Measurements from ENCODE around the gene NEIL3. TPM values are rescaled to one million over a fixed set of nuclear protein-coding genes. Genes with fewer than 3 reads are reported as not detected.

NEIL3 gene
- total RNA-seq, 1 donor from 2014 or later: 1.4 TPM

DNA sequence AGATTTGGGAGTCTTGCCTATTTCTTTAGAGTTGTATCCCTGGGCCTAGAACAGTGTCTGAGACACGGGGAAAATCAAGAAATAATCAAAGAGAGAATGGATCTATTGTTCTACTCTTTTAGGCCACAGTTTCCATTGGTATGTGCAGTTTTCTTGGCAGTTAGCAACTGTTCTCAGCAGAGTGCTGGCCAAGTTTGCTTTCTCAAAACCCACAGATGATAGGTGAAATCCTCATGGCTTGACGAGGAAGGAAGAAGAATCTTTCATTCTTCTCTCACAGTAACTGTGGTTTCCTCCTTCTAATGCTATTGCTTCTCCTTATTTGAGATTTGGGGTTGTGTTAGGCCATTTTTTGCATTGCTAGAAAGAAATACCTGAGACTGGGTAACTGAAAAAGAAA lies 90.4 kb downstream of the NEIL3 start:
- no peak overlapping the region for H3K27ac Mint-ChIP-seq (ENCODE audit: unreplicated experiment)
- TF ChIP-seq, protein P1, sequence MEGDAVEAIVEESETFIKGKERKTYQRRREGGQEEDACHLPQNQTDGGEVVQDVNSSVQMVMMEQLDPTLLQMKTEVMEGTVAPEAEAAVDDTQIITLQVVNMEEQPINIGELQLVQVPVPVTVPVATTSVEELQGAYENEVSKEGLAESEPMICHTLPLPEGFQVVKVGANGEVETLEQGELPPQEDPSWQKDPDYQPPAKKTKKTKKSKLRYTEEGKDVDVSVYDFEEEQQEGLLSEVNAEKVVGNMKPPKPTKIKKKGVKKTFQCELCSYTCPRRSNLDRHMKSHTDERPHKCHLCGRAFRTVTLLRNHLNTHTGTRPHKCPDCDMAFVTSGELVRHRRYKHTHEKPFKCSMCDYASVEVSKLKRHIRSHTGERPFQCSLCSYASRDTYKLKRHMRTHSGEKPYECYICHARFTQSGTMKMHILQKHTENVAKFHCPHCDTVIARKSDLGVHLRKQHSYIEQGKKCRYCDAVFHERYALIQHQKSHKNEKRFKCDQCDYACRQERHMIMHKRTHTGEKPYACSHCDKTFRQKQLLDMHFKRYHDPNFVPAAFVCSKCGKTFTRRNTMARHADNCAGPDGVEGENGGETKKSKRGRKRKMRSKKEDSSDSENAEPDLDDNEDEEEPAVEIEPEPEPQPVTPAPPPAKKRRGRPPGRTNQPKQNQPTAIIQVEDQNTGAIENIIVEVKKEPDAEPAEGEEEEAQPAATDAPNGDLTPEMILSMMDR (IDR thresholded peaks at IDR 0.05; ENCODE audit: partially characterized antibody, unreplicated experiment): no peak
- H3K27me3 Mint-ChIP-seq (ENCODE audit: unreplicated experiment): no peaks in the 10 kb centered on the region
- peaks cover 2% of the 10 kb centered on the region for H3K9me3 Mint-ChIP-seq (ENCODE audit: unreplicated experiment)
- H3K4me1 Mint-ChIP-seq (ENCODE audit: low read depth, unreplicated experiment): no peaks in the 10 kb centered on the region
- no peak overlapping the region for H3K4me3 Mint-ChIP-seq (ENCODE audit: unreplicated experiment)
- no peaks in the 10 kb centered on the region for H3K36me3 Mint-ChIP-seq (ENCODE audit: unreplicated experiment)
- DNase-seq: no peak

DNA sequence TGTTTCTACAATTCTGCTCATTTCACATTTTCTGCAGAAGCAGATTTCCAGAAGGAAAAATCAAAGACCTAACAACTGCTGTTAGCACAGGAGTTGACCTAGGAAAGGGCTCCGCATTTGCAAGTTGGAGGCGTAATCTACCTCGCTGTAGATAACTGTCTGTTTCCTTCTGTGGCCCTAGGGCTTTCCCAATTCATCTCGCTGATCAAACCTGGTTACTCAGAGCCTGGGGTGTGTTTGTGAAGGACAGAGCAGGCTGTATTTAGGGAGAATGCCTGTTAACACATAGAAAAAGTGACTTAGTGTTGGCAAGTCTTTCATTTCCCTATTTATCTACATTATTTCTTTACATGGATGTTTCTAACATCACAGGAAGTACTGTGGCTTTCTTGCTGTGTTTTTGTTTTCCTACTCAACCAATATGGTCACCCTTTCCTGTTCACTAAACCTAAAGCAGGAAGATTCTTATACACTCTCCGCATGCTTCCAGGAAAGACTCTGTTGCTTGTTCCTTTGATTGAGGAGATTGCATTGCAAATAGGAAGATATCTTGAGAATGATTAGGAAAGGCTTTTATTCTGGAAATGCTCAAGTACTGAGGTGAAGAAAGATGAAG lies 92.1 kb downstream of the NEIL3 start:
- H3K4me1 Mint-ChIP-seq (ENCODE audit: low read depth, unreplicated experiment): no peaks in the 10 kb centered on the region
- DNase-seq: no peak
- H3K9me3 Mint-ChIP-seq (ENCODE audit: unreplicated experiment): peaks cover 2% of the 10 kb centered on the region
- TF ChIP-seq, protein P1 (IDR thresholded peaks at IDR 0.05; ENCODE audit: partially characterized antibody, unreplicated experiment): no peak
- H3K27ac Mint-ChIP-seq (ENCODE audit: unreplicated experiment): no peak overlapping the region
- no peak overlapping the region for H3K4me3 Mint-ChIP-seq (ENCODE audit: unreplicated experiment)
- no peaks in the 10 kb centered on the region for H3K27me3 Mint-ChIP-seq (ENCODE audit: unreplicated experiment)
- no peaks in the 10 kb centered on the region for H3K36me3 Mint-ChIP-seq (ENCODE audit: unreplicated experiment)

DNA sequence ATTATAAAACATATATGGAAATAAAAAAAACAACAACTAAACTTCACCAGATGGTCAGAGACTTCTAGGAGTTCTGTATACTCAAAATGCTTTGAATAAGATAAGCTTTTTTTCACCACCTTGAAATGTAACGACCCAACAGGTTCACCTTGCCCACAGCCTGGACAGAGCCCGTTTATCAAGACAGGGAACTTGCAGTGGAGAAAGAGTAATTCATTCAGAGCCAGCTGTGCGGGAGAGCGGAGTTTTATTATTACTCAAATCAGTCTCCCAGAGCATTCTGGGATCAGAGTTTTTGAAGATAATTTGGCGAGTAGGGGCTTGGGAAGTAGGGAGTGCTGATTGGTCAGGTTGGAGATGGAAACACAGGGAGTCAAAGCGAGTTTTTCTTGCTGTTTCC lies 94.1 kb downstream of the NEIL3 start:
- Mint-ChIP-seq H3K27me3 (ENCODE audit: unreplicated experiment) (peaks cover 3% of the 10 kb centered on the region), H3K4me3 (ENCODE audit: unreplicated experiment) (no peak overlapping the region), H3K4me1 (ENCODE audit: low read depth, unreplicated experiment) (no peaks in the 10 kb centered on the region), H3K9me3 (ENCODE audit: unreplicated experiment) (peaks cover 5% of the 10 kb centered on the region), H3K36me3 (ENCODE audit: unreplicated experiment) (no peaks in the 10 kb centered on the region), H3K27ac (ENCODE audit: unreplicated experiment) (no peak overlapping the region)
- TF ChIP-seq, protein P1 (IDR thresholded peaks at IDR 0.05; ENCODE audit: partially characterized antibody, unreplicated experiment): no peak
- DNase-seq: no peak

GRCh38 chr4:177404342-177404741 lies 94.7 kb downstream of the NEIL3 start:
- TF ChIP-seq, protein P1 (IDR thresholded peaks at IDR 0.05; ENCODE audit: partially characterized antibody, unreplicated experiment): no peak
- H3K4me1 Mint-ChIP-seq (ENCODE audit: low read depth, unreplicated experiment): no peaks in the 10 kb centered on the region
- H3K4me3 Mint-ChIP-seq (ENCODE audit: unreplicated experiment): no peak overlapping the region
- no peak for DNase-seq
- peaks cover 3% of the 10 kb centered on the region for H3K27me3 Mint-ChIP-seq (ENCODE audit: unreplicated experiment)
- no peak overlapping the region for H3K27ac Mint-ChIP-seq (ENCODE audit: unreplicated experiment)
- H3K9me3 Mint-ChIP-seq (ENCODE audit: unreplicated experiment): peaks cover 5% of the 10 kb centered on the region
- no peaks in the 10 kb centered on the region for H3K36me3 Mint-ChIP-seq (ENCODE audit: unreplicated experiment)

- no peaks in the 10 kb centered on the region for H3K36me3 Mint-ChIP-seq (ENCODE audit: unreplicated experiment)
- no peak overlapping the region for H3K4me3 Mint-ChIP-seq (ENCODE audit: unreplicated experiment)
- H3K9me3 Mint-ChIP-seq (ENCODE audit: unreplicated experiment): peaks cover 5% of the 10 kb centered on the region
- no peaks in the 10 kb centered on the region for H3K4me1 Mint-ChIP-seq (ENCODE audit: low read depth, unreplicated experiment)
- H3K27me3 Mint-ChIP-seq (ENCODE audit: unreplicated experiment): peaks cover 3% of the 10 kb centered on the region
- TF ChIP-seq, protein P1 (IDR thresholded peaks at IDR 0.05; ENCODE audit: partially characterized antibody, unreplicated experiment): no peak
- DNase-seq: no peak
- H3K27ac Mint-ChIP-seq (ENCODE audit: unreplicated experiment): no peak overlapping the region
Measured at GRCh38 chr4:177404986-177405385, 95.3 kb downstream of the NEIL3 start.
